OCI-LY1 (cell line): Measurements from ENCODE around the gene HDC.

Experiments
- CTCF ChIP-seq: fragments of 200-600 bp; sonication (generic), shearing (Covaris generic); IDR thresholded peaks from 2 replicates; pipeline ENCODE4 v1.5.1; 2017; ENCODE audit warnings: mild to moderate bottlenecking, antibody characterized with exemption, low read length, moderate library complexity, mixed read lengths
- EZH2 ChIP-seq: fragments of 200-600 bp; sonication (generic), shearing (Covaris generic); IDR thresholded peaks from 2 replicates; pipeline ENCODE4 v1.8.0; 2017; ENCODE audit warnings: borderline replicate concordance, mixed run types, mild to moderate bottlenecking, antibody characterized with exemption, low read length, moderate library complexity, mixed read lengths

GRCh38 chr15:50246631-50247030 lies 18.9 kb downstream of the HDC start:
- TF ChIP-seq CTCF (no peak), EZH2 (no peak)
